Measurements from ENCODE around the gene KAT8. TPM values are rescaled to one million over a fixed set of nuclear protein-coding genes. Genes with fewer than 3 reads are reported as not detected.

KAT8 gene
- total and polyA plus RNA-seq, 8 donors, result 31.5 to 71.7 (median 38.2) TPM

DNA sequence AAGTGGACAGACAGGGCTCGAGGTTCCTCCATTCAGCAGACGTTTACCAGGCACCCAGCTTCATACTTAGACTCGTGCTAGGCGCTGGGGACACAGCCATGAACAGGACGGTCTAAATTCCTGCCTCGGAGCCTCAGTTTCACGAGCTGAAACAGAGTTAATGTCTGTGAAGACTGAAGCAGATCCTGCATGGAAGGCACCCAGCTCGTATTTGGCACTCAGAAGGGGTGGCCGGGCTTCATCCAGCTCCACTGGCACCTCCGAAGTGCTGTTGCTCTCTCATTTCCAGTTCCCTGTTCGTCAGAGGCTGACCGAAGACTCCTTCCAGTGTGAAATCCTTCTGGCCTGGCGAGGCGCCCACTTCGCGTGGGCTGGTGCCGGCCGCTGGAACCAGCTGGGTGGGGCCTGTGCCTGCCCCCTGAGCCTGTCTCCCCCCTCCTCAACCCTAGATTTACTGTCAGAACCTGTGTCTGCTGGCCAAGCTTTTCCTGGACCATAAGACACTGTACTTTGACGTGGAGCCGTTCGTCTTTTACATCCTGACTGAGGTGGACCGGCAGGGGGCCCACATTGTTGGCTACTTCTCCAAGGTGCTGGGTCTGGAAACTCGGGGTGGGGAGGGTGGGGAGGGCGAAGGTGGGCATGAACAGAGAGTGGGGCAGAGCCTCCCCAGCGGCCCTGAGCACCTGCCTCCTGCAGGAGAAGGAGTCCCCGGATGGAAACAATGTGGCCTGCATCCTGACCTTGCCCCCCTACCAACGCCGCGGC, 12.3 kb downstream of the KAT8 start:
- intact Hi-C loops (cut with DNase I), result no loop called here
- H3K4me3 ChIP-seq, result no peak overlapping the region
- FAIRE-seq, result no peak

GRCh38 chr16:31130336-31130891, 12.9 kb downstream of the KAT8 start:
- 36 to 51% methylated on average over 10 of the region's 10 CpGs for WGBS, 2 donors
- peak overlapping the region; percentile 67 to 96 (median 90) for H3K27ac ChIP-seq
- H3K27me3 ChIP-seq, result no peaks in the 10 kb centered on the region
- TF ChIP-seq, protein P1, sequence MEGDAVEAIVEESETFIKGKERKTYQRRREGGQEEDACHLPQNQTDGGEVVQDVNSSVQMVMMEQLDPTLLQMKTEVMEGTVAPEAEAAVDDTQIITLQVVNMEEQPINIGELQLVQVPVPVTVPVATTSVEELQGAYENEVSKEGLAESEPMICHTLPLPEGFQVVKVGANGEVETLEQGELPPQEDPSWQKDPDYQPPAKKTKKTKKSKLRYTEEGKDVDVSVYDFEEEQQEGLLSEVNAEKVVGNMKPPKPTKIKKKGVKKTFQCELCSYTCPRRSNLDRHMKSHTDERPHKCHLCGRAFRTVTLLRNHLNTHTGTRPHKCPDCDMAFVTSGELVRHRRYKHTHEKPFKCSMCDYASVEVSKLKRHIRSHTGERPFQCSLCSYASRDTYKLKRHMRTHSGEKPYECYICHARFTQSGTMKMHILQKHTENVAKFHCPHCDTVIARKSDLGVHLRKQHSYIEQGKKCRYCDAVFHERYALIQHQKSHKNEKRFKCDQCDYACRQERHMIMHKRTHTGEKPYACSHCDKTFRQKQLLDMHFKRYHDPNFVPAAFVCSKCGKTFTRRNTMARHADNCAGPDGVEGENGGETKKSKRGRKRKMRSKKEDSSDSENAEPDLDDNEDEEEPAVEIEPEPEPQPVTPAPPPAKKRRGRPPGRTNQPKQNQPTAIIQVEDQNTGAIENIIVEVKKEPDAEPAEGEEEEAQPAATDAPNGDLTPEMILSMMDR (IDR thresholded peaks at IDR 0.05), result no peak
- intact Hi-C loops (cut with DNase I), result no loop called here
- DNase-seq (peak in 4 of 6 donors; percentile 41 to 77 (median 69)), ATAC-seq (peak; percentile 1 to 8 (median 2)), FAIRE-seq (no peak)
- no peaks in the 10 kb centered on the region for H3K9me3 ChIP-seq
- peaks cover 49 to 63% (median 56%) of the 10 kb centered on the region in 3 donors for H3K4me1 ChIP-seq
- H3K4me3 ChIP-seq, result no peak overlapping the region
- H3K36me3 ChIP-seq, result peaks cover 0 to 11% (median 6%) of the 10 kb centered on the region in 3 donors

More for the DNA sequence above, 12.3 kb downstream of the KAT8 start:
- peak in 2 of 4 donors; percentile 1 to 6 for ATAC-seq
- no peaks in the 10 kb centered on the region for H3K9me3 ChIP-seq
- TF ChIP-seq, protein P1 (IDR thresholded peaks at IDR 0.05), result no peak
- peaks cover 0 to 11% (median 6%) of the 10 kb centered on the region in 3 donors for H3K36me3 ChIP-seq
- H3K4me1 ChIP-seq, result peaks cover 49 to 63% (median 56%) of the 10 kb centered on the region in 3 donors
- peak in 4 of 6 donors; percentile 47 to 77 (median 65) for DNase-seq
- no peaks in the 10 kb centered on the region for H3K27me3 ChIP-seq
- WGBS, 2 donors, result 45 to 52% methylated on average over 27 to 29 of the region's 29 CpGs
- H3K27ac ChIP-seq, result peak overlapping the region; percentile 67 to 96 (median 90)

DNA sequence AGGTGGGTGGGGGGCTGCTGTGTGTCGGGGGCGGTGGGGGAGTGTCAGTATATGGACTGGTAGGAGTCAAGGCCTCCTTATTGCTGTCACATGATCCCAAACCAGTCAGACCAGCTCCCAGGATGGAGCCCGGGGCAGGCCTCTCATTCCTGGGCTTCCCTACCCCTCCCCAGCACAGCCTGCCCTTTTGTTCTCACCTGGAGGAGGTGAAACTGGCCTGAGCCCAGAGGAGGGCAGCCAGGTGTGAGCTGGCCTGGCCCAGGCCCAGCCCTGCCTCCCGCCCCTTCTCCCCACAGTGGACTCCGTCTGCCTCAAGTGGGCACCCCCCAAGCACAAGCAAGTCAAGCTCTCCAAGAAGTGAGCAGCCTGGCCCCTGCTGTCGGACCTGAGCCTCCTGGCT, 13.4 kb downstream of the KAT8 start:
- no peaks in the 10 kb centered on the region for H3K27me3 ChIP-seq
- intact Hi-C loops (cut with DNase I), result no loop called here
- ATAC-seq, result peak; percentile 66 to 78 (median 74)
- H3K4me3 ChIP-seq, result no peak overlapping the region
- no peak for FAIRE-seq
- peaks cover 49 to 64% (median 58%) of the 10 kb centered on the region in 3 donors for H3K4me1 ChIP-seq
- H3K9me3 ChIP-seq, result no peaks in the 10 kb centered on the region
- 14 to 23% methylated on average over 6 of the region's 6 CpGs for WGBS, 2 donors
- TF ChIP-seq, protein P1 (IDR thresholded peaks at IDR 0.05), result no peak
- H3K36me3 ChIP-seq, result peaks cover 0 to 11% (median 6%) of the 10 kb centered on the region in 3 donors
- peak overlapping the region; percentile 67 to 96 (median 90) for H3K27ac ChIP-seq
- DNase-seq, result peak; percentile 84 to 96 (median 95)

DNA sequence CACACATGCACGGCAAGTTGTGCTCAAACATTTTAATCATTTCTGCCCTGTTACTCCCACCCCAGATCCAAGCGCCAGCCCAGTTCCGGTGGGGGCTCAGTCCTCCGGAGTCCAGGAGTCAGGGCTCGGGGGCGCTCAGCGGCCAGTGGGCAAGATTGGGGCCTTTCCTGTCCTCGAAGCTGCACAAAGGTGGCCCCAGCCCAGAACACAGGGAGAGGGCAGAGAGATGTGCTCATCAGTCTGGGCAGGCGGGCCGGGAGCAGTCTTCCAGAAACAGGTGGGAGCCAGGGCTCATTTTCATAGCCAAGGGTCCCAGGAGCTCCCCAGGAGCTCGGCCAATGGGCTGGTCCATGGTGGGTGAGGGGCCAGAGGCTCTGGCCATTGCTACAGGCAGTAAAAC, 14.0 kb downstream of the KAT8 start:
- H3K4me3 ChIP-seq, result no peak overlapping the region
- H3K9me3 ChIP-seq, result no peaks in the 10 kb centered on the region
- peak in 3 of 6 donors; percentile 37 to 71 (median 64) for DNase-seq
- H3K4me1 ChIP-seq, result peaks cover 49 to 69% (median 61%) of the 10 kb centered on the region in 3 donors
- H3K36me3 ChIP-seq, result peaks cover 0 to 11% (median 6%) of the 10 kb centered on the region in 3 donors
- intact Hi-C loops (cut with DNase I), result no loop called here
- WGBS, 2 donors, result 63 to 64% methylated on average over 11 of the region's 11 CpGs
- ATAC-seq, result no peak
- TF ChIP-seq, protein P1 (IDR thresholded peaks at IDR 0.05), result no peak
- peak overlapping the region; percentile 67 to 96 (median 90) for H3K27ac ChIP-seq
- H3K27me3 ChIP-seq, result no peaks in the 10 kb centered on the region
- FAIRE-seq, result no peak
